LHCN-M2 (cell line): ENCODE data around the gene RICTOR. TPM values are rescaled to one million over a fixed set of nuclear protein-coding genes. Genes with fewer than 3 reads are reported as not detected.

ENCODE experiments used
- total RNA-seq: library from RNA; depleted of rRNA; stranded (reverse); fragments of >200 nt; gene quantifications from 2 replicates; pipeline ENCODE4 v1.2.3, GENCODE V29; 2014; rRNA removed

RICTOR gene
- total RNA-seq, 1 experiment from 2014 or later: 17.3 TPM

Other genes with a start within 250 kb of the RICTOR start
- 20.2 and 28.1 TPM in 2 replicates for gene OSMR, start 228.4 kb downstream of the RICTOR start, total RNA-seq
- not detected in 2 replicates for gene FYB1, start 145.2 kb upstream of the RICTOR start, total RNA-seq